ENCODE data around the gene CTTNBP2NL.
A peak's percentile ranks its signal among the peaks of the same experiment; 100 is the strongest.
"Not testable (repeated sequence)": the region's sequence is repeated elsewhere in the genome, so short reads cannot be mapped to it uniquely, and the experiment has no call there.

The CTTNBP2NL gene

GRCh38 chr1:112388436-112388835 lies 7.6 kb upstream of the CTTNBP2NL start:
- H4K12ac ChIP-seq (ENCODE audit: low read depth, low read length), result no peak overlapping the region
- no peak overlapping the region for H3K14ac ChIP-seq (ENCODE audit: low read length)
- peak; percentile 38 to 66 for DNase-seq
- WGBS (ENCODE audit: extremely low coverage, insufficient coverage, insufficient read length), result no CpG with 5 or more reads among the region's 3 CpGs
- no peak overlapping the region for H3K27ac ChIP-seq (ENCODE audit: low read depth, low read length)
- no peak overlapping the region for H3K4ac ChIP-seq (ENCODE audit: low read depth, low read length)
- no peak overlapping the region for H3K9ac ChIP-seq (ENCODE audit: low read length)
- no peak overlapping the region for H2AK5ac ChIP-seq (ENCODE audit: low read length)
- H3K27me3 ChIP-seq (ENCODE audit: insufficient read depth, low read length), result no peaks in the 10 kb centered on the region
- H3K4me1 ChIP-seq (ENCODE audit: control insufficient read depth in 1 of 2, insufficient read depth in 2 of 2, low read length in 2 of 2), result no peaks in the 10 kb centered on the region
- H2BK12ac ChIP-seq (ENCODE audit: low read length), result no peak overlapping the region
- no peak overlapping the region for H2BK120ac ChIP-seq (ENCODE audit: insufficient read depth, low read length, poor library complexity)
- H3K4me2 ChIP-seq (ENCODE audit: low read length), result no peak overlapping the region
- H3K9me3 ChIP-seq (ENCODE audit: insufficient read depth, low read depth, low read length), result no peaks in the 10 kb centered on the region
- H3K23ac ChIP-seq (ENCODE audit: low read length), result no peak overlapping the region
- no peak overlapping the region for H3K18ac ChIP-seq (ENCODE audit: low read length)
- no peaks in the 10 kb centered on the region for H3K36me3 ChIP-seq (ENCODE audit: control insufficient read depth in 1 of 2, insufficient read depth in 2 of 2, low read length in 2 of 2)
- no peaks in the 10 kb centered on the region for H3K79me2 ChIP-seq (ENCODE audit: control insufficient read depth, insufficient read depth, low read length, poor library complexity)
- no peak overlapping the region for H2AFZ ChIP-seq (ENCODE audit: insufficient read depth, low read length, poor library complexity)
- no peak overlapping the region for H2BK5ac ChIP-seq (ENCODE audit: low read depth, low read length, poor library complexity)
- no peak overlapping the region for H4K8ac ChIP-seq (ENCODE audit: low read depth, low read length)
- no peak overlapping the region for H4K91ac ChIP-seq (ENCODE audit: low read depth, low read length)
- no peak overlapping the region for H3K4me3 ChIP-seq (ENCODE audit: low read depth, low read length)
- H3K79me1 ChIP-seq (ENCODE audit: low read length), result no peaks in the 10 kb centered on the region

GRCh38 chr1:112389689-112390088 lies 6.3 kb upstream of the CTTNBP2NL start:
- Histone ChIP-seq H3K79me2 (ENCODE audit: control insufficient read depth, insufficient read depth, low read length, poor library complexity) (peaks cover 3% of the 10 kb centered on the region), H4K8ac (ENCODE audit: low read depth, low read length) (no peak overlapping the region), H3K4ac (ENCODE audit: low read depth, low read length) (no peak overlapping the region), H4K12ac (ENCODE audit: low read depth, low read length) (no peak overlapping the region), H3K79me1 (ENCODE audit: low read length) (peaks cover 8% of the 10 kb centered on the region), H3K4me1 (ENCODE audit: control insufficient read depth in 1 of 2, insufficient read depth in 2 of 2, low read length in 2 of 2) (peaks cover 4 to 7% of the 10 kb centered on the region in 2 experiments), H3K23ac (ENCODE audit: low read length) (no peak overlapping the region), H3K9me3 (ENCODE audit: insufficient read depth, low read depth, low read length) (no peaks in the 10 kb centered on the region), H2AK5ac (ENCODE audit: low read length) (no peak overlapping the region), H3K4me3 (ENCODE audit: low read depth, low read length) (no peak overlapping the region), H3K9ac (ENCODE audit: low read length) (no peak overlapping the region), H2BK12ac (ENCODE audit: low read length) (no peak overlapping the region), H3K18ac (ENCODE audit: low read length) (no peak overlapping the region), H3K36me3 (ENCODE audit: control insufficient read depth in 1 of 2, insufficient read depth in 2 of 2, low read length in 2 of 2) (no peaks in the 10 kb centered on the region), H4K91ac (ENCODE audit: low read depth, low read length) (no peak overlapping the region), H2AFZ (ENCODE audit: insufficient read depth, low read length, poor library complexity) (no peak overlapping the region), H3K14ac (ENCODE audit: low read length) (no peak overlapping the region), H3K27ac (ENCODE audit: low read depth, low read length) (no peak overlapping the region), H3K27me3 (ENCODE audit: insufficient read depth, low read length) (no peaks in the 10 kb centered on the region), H2BK5ac (ENCODE audit: low read depth, low read length, poor library complexity) (no peak overlapping the region), H2BK120ac (ENCODE audit: insufficient read depth, low read length, poor library complexity) (no peak overlapping the region), H3K4me2 (ENCODE audit: low read length) (no peak overlapping the region)
- no peak for DNase-seq
- WGBS (ENCODE audit: extremely low coverage, insufficient coverage, insufficient read length), result no CpG with 5 or more reads among the region's 6 CpGs

GRCh38 chr1:112390335-112390734 lies 5.7 kb upstream of the CTTNBP2NL start:
- H3K4me2 ChIP-seq (ENCODE audit: low read length); H2AFZ ChIP-seq (ENCODE audit: insufficient read depth, low read length, poor library complexity); H2BK120ac ChIP-seq (ENCODE audit: insufficient read depth, low read length, poor library complexity); H4K91ac ChIP-seq (ENCODE audit: low read depth, low read length); H2BK5ac ChIP-seq (ENCODE audit: low read depth, low read length, poor library complexity); H2AK5ac ChIP-seq (ENCODE audit: low read length); H3K18ac ChIP-seq (ENCODE audit: low read length); H3K23ac ChIP-seq (ENCODE audit: low read length); H3K9me3 ChIP-seq (ENCODE audit: insufficient read depth, low read depth, low read length); H2BK12ac ChIP-seq (ENCODE audit: low read length); H3K79me2 ChIP-seq (ENCODE audit: control insufficient read depth, insufficient read depth, low read length, poor library complexity); H3K4me3 ChIP-seq (ENCODE audit: low read depth, low read length); H3K27ac ChIP-seq (ENCODE audit: low read depth, low read length); H3K4ac ChIP-seq (ENCODE audit: low read depth, low read length); H4K8ac ChIP-seq (ENCODE audit: low read depth, low read length); H3K9ac ChIP-seq (ENCODE audit: low read length); H3K36me3 ChIP-seq (ENCODE audit: control insufficient read depth in 1 of 2, insufficient read depth in 2 of 2, low read length in 2 of 2); H3K27me3 ChIP-seq (ENCODE audit: insufficient read depth, low read length); H3K14ac ChIP-seq (ENCODE audit: low read length); H4K12ac ChIP-seq (ENCODE audit: low read depth, low read length): not testable (repeated sequence)
- Histone ChIP-seq H3K79me1 (ENCODE audit: low read length) (peaks cover 11% of the 10 kb centered on the region), H3K4me1 (ENCODE audit: control insufficient read depth in 1 of 2, insufficient read depth in 2 of 2, low read length in 2 of 2) (peaks cover 5 to 11% of the 10 kb centered on the region in 2 experiments)
- DNase-seq, result peak in 1 of 2 donors; percentile 14
- WGBS (ENCODE audit: extremely low coverage, insufficient coverage, insufficient read length), result no CpG with 5 or more reads among the region's 15 CpGs

- H2BK12ac ChIP-seq (ENCODE audit: low read length), result peak overlapping the region; percentile 7
- no peak overlapping the region for H3K4me3 ChIP-seq (ENCODE audit: low read depth, low read length)
- no peak overlapping the region for H3K4ac ChIP-seq (ENCODE audit: low read depth, low read length)
- no peak overlapping the region for H2AK5ac ChIP-seq (ENCODE audit: low read length)
- DNase-seq, result peak; percentile 91 to 98
- H4K91ac ChIP-seq (ENCODE audit: low read depth, low read length), result peak overlapping the region; percentile 41
- no peaks in the 10 kb centered on the region for H3K27me3 ChIP-seq (ENCODE audit: insufficient read depth, low read length)
- H4K8ac ChIP-seq (ENCODE audit: low read depth, low read length), result peak overlapping the region; percentile 27
- H3K79me2 ChIP-seq (ENCODE audit: control insufficient read depth, insufficient read depth, low read length, poor library complexity), result peaks cover 3% of the 10 kb centered on the region
- peaks cover 16% of the 10 kb centered on the region for H3K79me1 ChIP-seq (ENCODE audit: low read length)
- no peak overlapping the region for H3K14ac ChIP-seq (ENCODE audit: low read length)
- peak overlapping the region; percentile 41 for H2BK120ac ChIP-seq (ENCODE audit: insufficient read depth, low read length, poor library complexity)
- no peak overlapping the region for H4K12ac ChIP-seq (ENCODE audit: low read depth, low read length)
- no peaks in the 10 kb centered on the region for H3K36me3 ChIP-seq (ENCODE audit: control insufficient read depth in 1 of 2, insufficient read depth in 2 of 2, low read length in 2 of 2)
- no peaks in the 10 kb centered on the region for H3K9me3 ChIP-seq (ENCODE audit: insufficient read depth, low read depth, low read length)
- H3K27ac ChIP-seq (ENCODE audit: low read depth, low read length), result no peak overlapping the region
- no peak overlapping the region for H3K23ac ChIP-seq (ENCODE audit: low read length)
- peak overlapping the region; percentile 68 for H3K4me2 ChIP-seq (ENCODE audit: low read length)
- no CpG with 5 or more reads among the region's 15 CpGs for WGBS (ENCODE audit: extremely low coverage, insufficient coverage, insufficient read length)
- H3K18ac ChIP-seq (ENCODE audit: low read length), result no peak overlapping the region
- H2BK5ac ChIP-seq (ENCODE audit: low read depth, low read length, poor library complexity), result peak overlapping the region; percentile 0
- H3K9ac ChIP-seq (ENCODE audit: low read length), result no peak overlapping the region
- peak overlapping the region; percentile 19 for H2AFZ ChIP-seq (ENCODE audit: insufficient read depth, low read length, poor library complexity)
- peaks cover 5 to 12% of the 10 kb centered on the region in 2 experiments for H3K4me1 ChIP-seq (ENCODE audit: control insufficient read depth in 1 of 2, insufficient read depth in 2 of 2, low read length in 2 of 2)
These were observed 5.0 kb upstream of the CTTNBP2NL start for GRCh38 chr1:112390775-112391602.

Measured in trophoblast cell (in vitro differentiated cells and primary cell).